GM12801 (cell line): ENCODE data around the gene IGFALS.

Source experiments
- CTCF ChIP-seq: IDR thresholded peaks from one replicate; pipeline ENCODE4 v1.5.1; 2011; ENCODE audit warnings: control low read depth; ENCODE audit not compliant: insufficient read length; ENCODE audit errors: extremely low read depth

The IGFALS gene

GRCh38 chr16:1826691-1827573 is 33.4 kb upstream of the IGFALS start, which contains the start of the genes FAHD1 and HAGH:
Gene FAHD1, plus strand, starts transcription at chr16:1827206. Its CDS starts 33 bp downstream, at chr16:1827239.
Gene HAGH, minus strand, starts transcription at chr16:1826825. Its CDS starts 38 bp downstream, at chr16:1826787.
- no peak for TF ChIP-seq CTCF

- TF ChIP-seq CTCF = no peak
Measured at GRCh38 chr16:1825864-1826690, 32.6 kb upstream of the IGFALS start.

GRCh38 chr16:1825381-1825863 is 31.9 kb upstream of the IGFALS start:
- no peak for TF ChIP-seq CTCF

- no peak for TF ChIP-seq CTCF
Measured at GRCh38 chr16:1823821-1824220, 30.3 kb upstream of the IGFALS start.

GRCh38 chr16:1822801-1823200 is 29.3 kb upstream of the IGFALS start:
- TF ChIP-seq CTCF = no peak

GRCh38 chr16:1821861-1822611 is 28.5 kb upstream of the IGFALS start:
- TF ChIP-seq CTCF = no peak
